ENCODE measurements around the gene RPS6KA1.

DNA sequence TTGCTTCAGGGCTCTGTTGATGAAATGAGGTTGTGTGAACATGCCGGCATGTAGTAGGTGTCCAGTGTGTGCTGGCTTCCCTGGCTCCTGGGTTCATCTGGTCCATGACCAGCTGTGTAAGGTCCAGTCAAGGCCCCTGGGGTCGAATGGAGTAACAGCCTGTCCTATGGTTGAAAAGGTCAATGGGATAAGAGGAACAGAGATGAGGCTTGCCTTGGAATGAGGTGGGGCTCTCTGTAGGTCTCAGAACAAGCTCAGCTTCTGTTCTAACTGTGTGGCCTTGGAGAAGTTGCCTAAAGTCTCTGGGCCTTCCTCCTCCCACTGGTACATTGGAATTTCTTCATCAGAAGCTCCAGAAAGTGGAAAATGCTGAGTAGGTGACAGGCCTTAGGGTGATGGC is 26.6 kb downstream of the RPS6KA1 start:
- TF ChIP-seq, protein P1, sequence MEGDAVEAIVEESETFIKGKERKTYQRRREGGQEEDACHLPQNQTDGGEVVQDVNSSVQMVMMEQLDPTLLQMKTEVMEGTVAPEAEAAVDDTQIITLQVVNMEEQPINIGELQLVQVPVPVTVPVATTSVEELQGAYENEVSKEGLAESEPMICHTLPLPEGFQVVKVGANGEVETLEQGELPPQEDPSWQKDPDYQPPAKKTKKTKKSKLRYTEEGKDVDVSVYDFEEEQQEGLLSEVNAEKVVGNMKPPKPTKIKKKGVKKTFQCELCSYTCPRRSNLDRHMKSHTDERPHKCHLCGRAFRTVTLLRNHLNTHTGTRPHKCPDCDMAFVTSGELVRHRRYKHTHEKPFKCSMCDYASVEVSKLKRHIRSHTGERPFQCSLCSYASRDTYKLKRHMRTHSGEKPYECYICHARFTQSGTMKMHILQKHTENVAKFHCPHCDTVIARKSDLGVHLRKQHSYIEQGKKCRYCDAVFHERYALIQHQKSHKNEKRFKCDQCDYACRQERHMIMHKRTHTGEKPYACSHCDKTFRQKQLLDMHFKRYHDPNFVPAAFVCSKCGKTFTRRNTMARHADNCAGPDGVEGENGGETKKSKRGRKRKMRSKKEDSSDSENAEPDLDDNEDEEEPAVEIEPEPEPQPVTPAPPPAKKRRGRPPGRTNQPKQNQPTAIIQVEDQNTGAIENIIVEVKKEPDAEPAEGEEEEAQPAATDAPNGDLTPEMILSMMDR (conservative IDR thresholded peaks at IDR 0.05 in 1 of 2, IDR thresholded peaks at IDR 0.05 in 1 of 2; ENCODE audit: low read depth in 1 of 2, low read length in 2 of 2) = no peak
- no peak for TF ChIP-seq EZH2 (IDR thresholded peaks at IDR 0.05; ENCODE audit: low read length, missing control alignments)
